IMR-90 (cell line): Measurements from ENCODE around the gene PDGFC. TPM values are rescaled to one million over a fixed set of nuclear protein-coding genes. Genes with fewer than 3 reads are reported as not detected.

Experiments used
- ATAC-seq: fragments of 200-7000 bp; cut with Tn5 transposase; 2 replicates; pipeline ENCODE4 v1.9.1; 2020; ENCODE audit warnings: low read depth, mild to moderate bottlenecking, moderate library complexity
- BruUV-seq: library from RNA; stranded (reverse); fragments of 400-500 nt; replicated peaks from 2 replicates; lab custom pipeline; 2021; lab: Mats Ljungman, UMichigan
- CTCF ChIA-PET: fragments of 300-600 bp; formaldehyde crosslinking; extraction: SDS; loops from one replicate; lab custom pipeline; 2021; ENCODE audit warnings: antibody characterized with exemption; lab: Yijun Ruan, JAX
- POLR2A ChIA-PET: fragments of 300-600 bp; sonication (Branson Sonifier 250); formaldehyde crosslinking; loops from one replicate; lab custom pipeline; 2022; ENCODE audit warnings: antibody characterized with exemption; ENCODE audit not compliant: unreplicated experiment; lab: Charles Lee
- DNase-seq: peaks from one replicate; pipeline ENCODE4 v3.0.0; 2013
- H2AFZ ChIP-seq: replicated peaks from 2 replicates; pipeline ENCODE3; 2013; ENCODE audit warnings: low read length, mild to moderate bottlenecking; ENCODE audit not compliant: poor library complexity
- H2AK5ac ChIP-seq: 2 replicates; pipeline ENCODE4 v1.6.1; 2013; ENCODE audit warnings: low read depth, low read length, inconsistent platforms
- H2AK9ac ChIP-seq: replicated peaks from 2 replicates; pipeline ENCODE3; 2013; ENCODE audit warnings: mild to moderate bottlenecking, low read depth, low read length, moderate library complexity; ENCODE audit not compliant: poor library complexity
- H2BK120ac ChIP-seq: 2 replicates; pipeline ENCODE4 v1.6.1; 2013; ENCODE audit warnings: low read depth, low read length, inconsistent platforms
- H2BK15ac ChIP-seq: 3 replicates; pipeline ENCODE4 v1.6.1; 2013; ENCODE audit warnings: low read depth, low read length, inconsistent platforms
- H2BK20ac ChIP-seq: 2 replicates; pipeline ENCODE4 v1.6.1; 2013; ENCODE audit warnings: low read depth, mild to moderate bottlenecking, inconsistent platforms, low read length, moderate library complexity
- H2BK5ac ChIP-seq: 2 replicates; pipeline ENCODE4 v1.6.1; 2013; ENCODE audit warnings: mild to moderate bottlenecking, low read depth, low read length, inconsistent platforms; ENCODE audit not compliant: poor library complexity, severe bottlenecking
- H3K14ac ChIP-seq: replicated peaks from 2 replicates; pipeline ENCODE4 v1.6.1; 2013; ENCODE audit warnings: low read depth, low read length, inconsistent platforms
- H3K18ac ChIP-seq: 2 replicates; pipeline ENCODE4 v1.6.1; 2013; ENCODE audit warnings: low read depth, low read length, control low read depth
- H3K23ac ChIP-seq: 2 replicates; pipeline ENCODE4 v1.6.1; 2013; ENCODE audit warnings: low read depth, low read length, inconsistent platforms
- H3K27ac ChIP-seq: 2 replicates; pipeline ENCODE4 v1.5.1; 2013; ENCODE audit warnings: mild to moderate bottlenecking, control low read depth, low read length; ENCODE audit not compliant: insufficient read depth
- H3K27me3 ChIP-seq: 2 replicates; pipeline ENCODE4 v1.6.1; 2013; ENCODE audit warnings: low read length; ENCODE audit not compliant: control insufficient read depth, insufficient read depth
- H3K36me3 ChIP-seq: 2 replicates; pipeline ENCODE4 v1.6.1; 2013; ENCODE audit warnings: low read length, mixed read lengths; ENCODE audit not compliant: control insufficient read depth, insufficient read depth
- H3K4ac ChIP-seq: 2 replicates; pipeline ENCODE4 v1.6.1; 2013; ENCODE audit warnings: low read depth, low read length, inconsistent platforms
- H3K4me1 ChIP-seq: 2 replicates; pipeline ENCODE4 v1.6.1; 2013; ENCODE audit warnings: low read length, mixed read lengths; ENCODE audit not compliant: control insufficient read depth, insufficient read depth
- H3K4me2 ChIP-seq: 2 replicates; pipeline ENCODE4 v1.6.1; 2013; ENCODE audit warnings: low read depth, mild to moderate bottlenecking, control low read depth, low read length, moderate library complexity
- H3K4me3 ChIP-seq: 2 replicates; pipeline ENCODE4 v1.5.1; 2013; ENCODE audit warnings: low read depth, mild to moderate bottlenecking, control low read depth, low read length, moderate library complexity; ENCODE audit not compliant: insufficient read depth
- H3K56ac ChIP-seq: 2 replicates; pipeline ENCODE4 v1.6.1; 2013; ENCODE audit warnings: low read length, inconsistent platforms; ENCODE audit not compliant: insufficient read depth; ENCODE audit errors: extremely low read depth
- H3K79me1 ChIP-seq, 2 experiments: 2 replicates each; pipeline ENCODE4 v1.6.1; 2013; ENCODE audit warnings: low read length in 2 of 2, inconsistent platforms in 1 of 2, low read depth in 1 of 2
- H3K9ac ChIP-seq: 2 replicates; pipeline ENCODE4 v1.6.1; 2013; ENCODE audit warnings: low read depth, low read length, control low read depth
- H3K9me1 ChIP-seq: 2 replicates; pipeline ENCODE4 v1.6.1; 2013; ENCODE audit warnings: low read length, inconsistent platforms; ENCODE audit not compliant: insufficient read depth
- H3K9me3 ChIP-seq: 2 replicates; pipeline ENCODE4 v1.6.1; 2013; ENCODE audit warnings: low read length; ENCODE audit not compliant: control insufficient read depth, insufficient read depth
- H4K20me1 ChIP-seq: 2 replicates; pipeline ENCODE4 v1.6.1; 2013; ENCODE audit warnings: low read length, inconsistent platforms; ENCODE audit not compliant: insufficient read depth
- H4K5ac ChIP-seq: 2 replicates; pipeline ENCODE4 v1.6.1; 2013; ENCODE audit warnings: mild to moderate bottlenecking, low read depth, low read length, control low read depth
- H4K8ac ChIP-seq, 2 experiments: 2 replicates each; pipeline ENCODE4 v1.6.1; 2013; ENCODE audit warnings: low read depth in 2 of 2, low read length in 2 of 2, control low read depth in 1 of 2, inconsistent platforms in 1 of 2
- H4K91ac ChIP-seq: 2 replicates; pipeline ENCODE4 v1.6.1; 2013; ENCODE audit warnings: low read depth, low read length, inconsistent platforms; ENCODE audit not compliant: insufficient read depth
- BHLHE40 ChIP-seq: fragments of 150-350 bp; IDR thresholded peaks from 2 replicates; pipeline ENCODE4 v1.6.1; 2016; ENCODE audit warnings: mild to moderate bottlenecking, low read depth, low read length
- CEBPB ChIP-seq: IDR thresholded peaks from 2 replicates; pipeline ENCODE4 v1.6.1; 2012; ENCODE audit warnings: low read depth, low read length, improper control_type of control experiment
- FOS ChIP-seq: fragments of 150-350 bp; IDR thresholded peaks from 2 replicates; pipeline ENCODE4 v1.6.1; 2016; ENCODE audit warnings: low read depth, low read length
- POLR2A ChIP-seq: IDR thresholded peaks from 2 replicates; pipeline ENCODE4 v1.6.1; 2012; ENCODE audit warnings: mild to moderate bottlenecking, low read depth, low read length
- RAD21 ChIP-seq: IDR thresholded peaks from 2 replicates; pipeline ENCODE4 v1.6.1; 2012; ENCODE audit warnings: low read length, improper control_type of control experiment
- SMC3 ChIP-seq: fragments of 150-350 bp; IDR thresholded peaks from 2 replicates; pipeline ENCODE4 v1.6.1; 2016; ENCODE audit warnings: low read depth, mild to moderate bottlenecking, antibody characterized with exemption, low read length, moderate library complexity
- WGBS, 2 experiments: methylation state at CpG; one replicate each; pipeline versions ENCODE4 v1.1.5 to v1.1.7; 2013; ENCODE audit warnings: missing lambda C conversion rate in 2 of 2; ENCODE audit not compliant: insufficient read length in 1 of 2; ENCODE audit errors: extremely low coverage in 2 of 2; 5-methylcytosine and 5-hydroxymethylcytosine counted together
- dilution Hi-C: fragments of 300-500 bp; cut with HindIII; formaldehyde crosslinking; loops from one replicate; pipeline ENCODE4 v1.14.3; 2018; ENCODE audit warnings: low sequenced_read_pairs; ENCODE audit not compliant: unreplicated experiment
- in situ Hi-C: fragments of 300-500 bp; cut with MboI; formaldehyde crosslinking; loops from 3 replicates; pipeline ENCODE4 v1.14.3; 2019; ENCODE audit warnings: low sequenced_read_pairs, inconsistent platforms, mixed read lengths
- intact Hi-C: fragments of 100-400 bp; cut with micrococcal nuclease; formaldehyde crosslinking; loops from 2 replicates; pipeline ENCODE4 v1.10.0; 2022
- polyA plus RNA-seq, 3 experiments: library from polyadenylated mRNA; depleted of rRNA; stranded (reverse); fragments of >200 nt; gene quantifications; 2 replicates each; pipeline ENCODE4 v1.2.3, GENCODE V29; 2012; ENCODE audit warnings: low replicate concordance in 1 of 3
- total RNA-seq: library from RNA; depleted of rRNA; stranded (reverse); fragments of >200 nt; gene quantifications from 2 replicates; pipeline ENCODE4 v1.2.3, GENCODE V29; 2012
- TF ChIP-seq, protein P1 (sequence below): fragments of 150-350 bp; IDR thresholded peaks from 2 replicates; pipeline ENCODE4 v1.6.1; 2017; ENCODE audit warnings: mild to moderate bottlenecking, antibody characterized with exemption, low read length, low read depth
- TF ChIP-seq, protein P2 (sequence below): fragments of 150-350 bp; IDR thresholded peaks from 2 replicates; pipeline ENCODE4 v1.6.1; 2016; ENCODE audit warnings: low read depth, mild to moderate bottlenecking, low read length, moderate library complexity, borderline replicate concordance
- TF ChIP-seq, protein P3 (sequence below): conservative IDR thresholded peaks from 2 replicates; pipeline ENCODE4 v1.5.1; 2012; ENCODE audit warnings: mild to moderate bottlenecking, low read depth, low read length, improper control_type of control experiment

PDGFC gene
- total and polyA plus RNA-seq, 2 of the 4 experiments (the other 2 are of a cell fraction): 19.8 to 90.7 TPM

DNA sequence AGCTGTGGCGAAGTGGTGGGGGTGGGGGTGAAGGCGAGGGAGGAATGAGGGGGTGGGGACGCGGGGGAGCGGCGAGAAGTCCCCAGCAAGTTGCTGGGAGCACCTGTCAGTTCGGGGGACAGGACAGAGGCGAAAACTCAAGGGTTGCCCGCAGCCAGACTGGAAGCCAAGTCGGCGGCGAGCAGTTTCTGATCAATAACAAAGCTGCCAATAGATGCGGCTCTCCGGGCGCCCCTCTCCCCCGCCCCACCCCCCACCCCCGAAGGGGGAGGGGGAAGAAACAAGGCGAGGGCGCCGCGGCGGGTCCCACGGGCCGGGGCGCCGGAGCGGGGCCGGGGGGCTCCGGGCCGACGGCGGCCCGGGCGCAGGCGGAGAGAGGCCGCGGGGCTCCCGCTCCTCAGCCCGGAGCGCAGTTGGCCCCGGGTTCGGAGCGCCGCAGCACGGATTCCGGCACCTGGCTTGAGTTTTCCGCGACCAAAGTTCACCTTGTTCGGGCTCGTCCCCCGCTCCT lies 379 bp downstream of the PDGFC start (continued):
- TF ChIP-seq, protein P1, sequence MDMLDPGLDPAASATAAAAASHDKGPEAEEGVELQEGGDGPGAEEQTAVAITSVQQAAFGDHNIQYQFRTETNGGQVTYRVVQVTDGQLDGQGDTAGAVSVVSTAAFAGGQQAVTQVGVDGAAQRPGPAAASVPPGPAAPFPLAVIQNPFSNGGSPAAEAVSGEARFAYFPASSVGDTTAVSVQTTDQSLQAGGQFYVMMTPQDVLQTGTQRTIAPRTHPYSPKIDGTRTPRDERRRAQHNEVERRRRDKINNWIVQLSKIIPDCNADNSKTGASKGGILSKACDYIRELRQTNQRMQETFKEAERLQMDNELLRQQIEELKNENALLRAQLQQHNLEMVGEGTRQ: no peak
- TF ChIP-seq POLR2A (no peak), RAD21 (no peak)

DNA sequence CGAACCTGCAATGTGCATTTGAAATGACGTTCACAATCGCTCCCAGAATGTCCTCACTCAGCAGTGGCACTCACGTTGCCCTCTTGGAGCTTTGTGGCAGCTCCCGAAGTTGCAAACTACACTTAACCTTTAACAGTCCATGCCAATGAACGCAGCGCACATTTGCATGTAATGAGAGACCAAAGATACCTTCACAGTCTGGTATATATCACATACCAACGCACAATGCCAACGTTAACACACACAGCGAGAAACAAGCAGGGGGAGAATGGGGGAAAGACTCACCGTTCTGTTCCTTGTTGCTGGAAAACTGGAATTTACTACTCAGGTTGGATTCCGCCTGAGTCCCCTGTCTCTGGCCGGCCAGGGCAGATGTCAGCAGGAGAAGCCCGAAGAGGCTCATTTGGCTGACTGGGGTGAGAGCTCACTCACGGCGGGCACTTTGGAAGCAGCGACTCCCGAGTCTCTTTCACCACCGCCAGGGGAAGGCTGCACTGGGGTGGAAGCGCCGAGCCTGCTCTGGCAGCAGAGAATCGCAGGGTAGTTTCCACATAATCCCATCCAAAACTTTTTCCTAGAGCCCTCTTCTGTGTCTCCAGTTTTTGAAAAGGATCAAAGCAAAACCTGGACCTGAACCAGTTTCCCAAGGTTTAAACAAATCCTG lies 966 bp downstream of the PDGFC start:
- BruUV-seq: no TSS peak
- Histone ChIP-seq H2BK20ac (peak overlapping the region; percentile 69), H2AK9ac (peak overlapping the region; percentile 85), H4K91ac (peak overlapping the region; percentile 88), H3K4me3 (peak overlapping the region; percentile 61), H3K4me2 (peak overlapping the region; percentile 60), H2AK5ac (peak overlapping the region; percentile 38), H3K18ac (peak overlapping the region; percentile 63), H3K4me1 (peaks cover 14% of the 10 kb centered on the region), H2BK5ac (peak overlapping the region; percentile 63), H3K9ac (peak overlapping the region; percentile 95), H3K9me1 (0 out of 2 replicates have a peak, but pooled peaks cover 3% of the 10 kb centered on the region), H3K79me1 (peaks cover 19 to 36% of the 10 kb centered on the region in 2 experiments; a peak in 3 of 4 replicates), H3K56ac (peak overlapping the region; percentile 89), H2BK15ac (peak overlapping the region; percentile 83), H3K14ac (peak overlapping the region; percentile 86), H3K4ac (peak overlapping the region; percentile 89), H3K27me3 (no peaks in the 10 kb centered on the region), H3K27ac (peak overlapping the region; percentile 87), H4K5ac (peak overlapping the region; percentile 19; the same call in 1 of the 2 replicates), H3K36me3 (no peaks in the 10 kb centered on the region), H3K23ac (peak overlapping the region; percentile 98), H4K20me1 (no peaks in the 10 kb centered on the region), H2AFZ (peak overlapping the region; percentile 77), H3K9me3 (no peaks in the 10 kb centered on the region), H4K8ac (peak overlapping the region; percentile 52 to 65), H2BK120ac (peak overlapping the region; percentile 81)
- intact Hi-C loops: loop anchor here (1.0 to 5.0 kb wide), 9 partner anchors 75 to 1008 kb away; no protein-coding TSS in a partner anchor
- ChIA-PET CTCF (interaction anchor here (0.7 to 3.5 kb wide), 4 partner anchors 72 to 494 kb away, joined by 4 to 26 read pairs (median 6); no protein-coding TSS in a partner anchor), POLR2A (interaction anchor here (0.6 to 1.1 kb wide), 3 partner anchors 74 to 1152 kb away, joined by 3 to 4 read pairs (median 4); no protein-coding TSS in a partner anchor)
- TF ChIP-seq, protein P2, sequence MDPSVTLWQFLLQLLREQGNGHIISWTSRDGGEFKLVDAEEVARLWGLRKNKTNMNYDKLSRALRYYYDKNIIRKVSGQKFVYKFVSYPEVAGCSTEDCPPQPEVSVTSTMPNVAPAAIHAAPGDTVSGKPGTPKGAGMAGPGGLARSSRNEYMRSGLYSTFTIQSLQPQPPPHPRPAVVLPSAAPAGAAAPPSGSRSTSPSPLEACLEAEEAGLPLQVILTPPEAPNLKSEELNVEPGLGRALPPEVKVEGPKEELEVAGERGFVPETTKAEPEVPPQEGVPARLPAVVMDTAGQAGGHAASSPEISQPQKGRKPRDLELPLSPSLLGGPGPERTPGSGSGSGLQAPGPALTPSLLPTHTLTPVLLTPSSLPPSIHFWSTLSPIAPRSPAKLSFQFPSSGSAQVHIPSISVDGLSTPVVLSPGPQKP: no peak
- TF ChIP-seq, protein P3, sequence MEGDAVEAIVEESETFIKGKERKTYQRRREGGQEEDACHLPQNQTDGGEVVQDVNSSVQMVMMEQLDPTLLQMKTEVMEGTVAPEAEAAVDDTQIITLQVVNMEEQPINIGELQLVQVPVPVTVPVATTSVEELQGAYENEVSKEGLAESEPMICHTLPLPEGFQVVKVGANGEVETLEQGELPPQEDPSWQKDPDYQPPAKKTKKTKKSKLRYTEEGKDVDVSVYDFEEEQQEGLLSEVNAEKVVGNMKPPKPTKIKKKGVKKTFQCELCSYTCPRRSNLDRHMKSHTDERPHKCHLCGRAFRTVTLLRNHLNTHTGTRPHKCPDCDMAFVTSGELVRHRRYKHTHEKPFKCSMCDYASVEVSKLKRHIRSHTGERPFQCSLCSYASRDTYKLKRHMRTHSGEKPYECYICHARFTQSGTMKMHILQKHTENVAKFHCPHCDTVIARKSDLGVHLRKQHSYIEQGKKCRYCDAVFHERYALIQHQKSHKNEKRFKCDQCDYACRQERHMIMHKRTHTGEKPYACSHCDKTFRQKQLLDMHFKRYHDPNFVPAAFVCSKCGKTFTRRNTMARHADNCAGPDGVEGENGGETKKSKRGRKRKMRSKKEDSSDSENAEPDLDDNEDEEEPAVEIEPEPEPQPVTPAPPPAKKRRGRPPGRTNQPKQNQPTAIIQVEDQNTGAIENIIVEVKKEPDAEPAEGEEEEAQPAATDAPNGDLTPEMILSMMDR: peak; percentile 54
- TF ChIP-seq SMC3 (peak; percentile 60), RAD21 (peak; percentile 67), CEBPB (0 out of 2 replicates have a peak, but pooled peaks have one; percentile 8), BHLHE40 (no peak), FOS (no peak)
- WGBS, 2 experiments: 0% methylated on average over 3 of the region's 22 CpGs; no CpG with 5 or more reads in 1 of the 2 experiments
- peak; percentile 33 for ATAC-seq
- peak; percentile 62 for DNase-seq
- in situ Hi-C loops: loop anchor here (5.0 to 25.0 kb wide), 2 partner anchors 77 to 1008 kb away; partner anchors contain the start of gene CTSO
- dilution Hi-C loops: no loop called here
